NCI-H1417 (cell line): ENCODE data around the gene PRDM12.

Experiments
- DNase-seq, 3 experiments: peaks; one replicate each; lab custom pipeline; 2025; lab: John Stamatoyannopoulos, UW

PRDM12 gene

DNA sequence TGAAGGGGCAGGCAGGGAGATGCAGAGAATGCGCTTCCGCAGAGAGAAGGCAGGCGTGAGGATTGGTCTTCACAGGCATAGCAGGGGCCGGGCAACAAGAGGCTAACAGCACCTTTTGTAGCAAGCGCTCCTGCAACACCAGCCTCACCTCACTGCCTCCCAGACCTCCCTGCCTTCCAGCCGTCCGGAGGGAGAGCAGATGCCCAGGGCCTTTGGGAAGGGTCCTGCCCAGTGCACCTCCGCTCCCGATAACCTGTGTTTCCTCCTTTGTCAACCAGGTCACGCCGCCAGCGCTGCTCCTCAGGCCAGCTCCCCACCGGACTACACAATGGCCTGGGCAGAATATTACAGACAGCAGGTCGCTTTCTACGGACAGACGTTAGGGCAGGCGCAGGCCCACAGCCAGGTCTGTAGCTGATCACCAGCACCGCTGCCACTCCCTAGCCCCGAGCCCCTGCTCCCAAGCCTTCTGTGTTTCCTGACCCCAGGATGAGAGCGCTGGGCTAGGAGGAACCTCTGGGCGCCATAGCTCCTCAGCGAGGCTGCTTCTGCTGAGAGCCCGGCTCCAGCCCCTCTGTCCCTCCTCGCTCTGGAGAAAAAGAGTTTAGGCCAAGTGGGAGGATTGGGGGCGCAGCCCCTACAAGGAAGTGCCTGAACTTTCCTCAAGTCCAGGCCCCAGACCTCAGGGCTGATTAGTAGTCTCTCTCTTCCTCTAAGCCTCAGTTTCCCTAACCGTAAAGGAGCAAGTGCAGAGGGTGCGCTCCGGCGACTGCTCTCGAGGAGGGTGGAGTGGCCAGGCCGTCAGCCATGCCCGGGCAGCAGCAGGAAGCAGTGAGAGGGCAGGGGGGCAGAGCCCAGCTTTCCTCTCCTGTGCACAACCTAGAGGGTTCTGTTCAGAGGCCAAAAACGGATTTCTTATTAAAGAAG lies 28.4 kb upstream of the PRDM12 start:
- no peak for DNase-seq

DNA sequence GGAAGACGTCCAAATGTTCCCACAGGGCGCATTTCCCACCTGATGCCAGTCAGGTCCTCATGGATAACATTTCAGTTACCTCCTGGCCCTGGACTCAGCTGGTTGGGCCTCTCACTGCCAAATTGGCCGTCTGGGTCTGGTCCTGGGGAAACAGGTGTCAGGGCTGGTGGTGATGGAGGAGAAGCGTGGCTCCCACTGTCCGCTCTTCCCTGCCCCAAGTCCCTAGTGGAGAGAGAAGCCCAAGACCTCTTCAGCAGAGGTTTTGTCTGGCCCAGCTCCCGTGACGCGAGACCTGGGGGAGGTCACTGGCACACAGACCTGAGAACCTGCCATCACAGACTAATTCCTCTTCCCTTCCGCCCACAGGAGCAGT lies 27.8 kb upstream of the PRDM12 start:
- no peak for DNase-seq

DNA sequence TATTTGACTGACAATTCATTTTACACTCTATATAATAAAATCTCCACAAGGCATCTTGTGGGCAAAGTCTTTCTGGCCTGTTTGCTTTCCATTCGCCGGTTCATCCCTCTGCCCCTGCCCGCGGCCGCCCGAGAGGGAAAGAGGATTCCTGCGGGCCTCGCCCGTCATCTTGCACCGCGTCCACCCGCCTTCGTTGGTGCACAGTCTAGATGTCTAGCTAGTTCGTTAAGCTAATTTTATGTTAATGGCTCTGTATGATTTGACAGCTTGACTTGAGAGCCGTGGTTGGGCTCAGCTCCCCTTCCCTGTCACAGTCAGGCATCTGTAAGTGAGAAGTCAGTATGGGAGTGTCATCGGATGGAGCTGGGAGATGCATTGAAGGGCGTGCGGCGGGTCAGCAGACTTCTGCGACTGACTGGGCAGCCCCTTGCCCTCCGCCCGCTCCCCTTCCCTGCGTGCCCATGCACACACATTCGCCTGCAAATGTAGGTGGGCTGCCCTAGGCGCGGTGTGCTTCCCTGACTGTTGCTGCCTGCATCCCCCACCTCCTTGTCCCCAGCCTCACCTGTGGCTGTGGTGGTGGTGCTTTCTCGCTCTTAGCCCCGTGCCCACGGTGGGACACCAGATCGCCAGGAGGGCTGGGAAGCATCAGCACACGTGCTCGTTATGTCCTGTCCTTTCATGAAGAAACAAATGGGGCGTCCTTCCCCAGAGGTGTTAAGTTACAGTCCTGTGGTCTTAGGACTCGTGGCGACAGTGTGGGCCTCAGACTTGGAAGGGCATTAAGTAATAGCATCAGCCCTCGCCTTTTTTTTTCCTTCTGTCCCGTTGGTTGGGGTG lies 25.9 kb upstream of the PRDM12 start:
- no peak for DNase-seq

DNA sequence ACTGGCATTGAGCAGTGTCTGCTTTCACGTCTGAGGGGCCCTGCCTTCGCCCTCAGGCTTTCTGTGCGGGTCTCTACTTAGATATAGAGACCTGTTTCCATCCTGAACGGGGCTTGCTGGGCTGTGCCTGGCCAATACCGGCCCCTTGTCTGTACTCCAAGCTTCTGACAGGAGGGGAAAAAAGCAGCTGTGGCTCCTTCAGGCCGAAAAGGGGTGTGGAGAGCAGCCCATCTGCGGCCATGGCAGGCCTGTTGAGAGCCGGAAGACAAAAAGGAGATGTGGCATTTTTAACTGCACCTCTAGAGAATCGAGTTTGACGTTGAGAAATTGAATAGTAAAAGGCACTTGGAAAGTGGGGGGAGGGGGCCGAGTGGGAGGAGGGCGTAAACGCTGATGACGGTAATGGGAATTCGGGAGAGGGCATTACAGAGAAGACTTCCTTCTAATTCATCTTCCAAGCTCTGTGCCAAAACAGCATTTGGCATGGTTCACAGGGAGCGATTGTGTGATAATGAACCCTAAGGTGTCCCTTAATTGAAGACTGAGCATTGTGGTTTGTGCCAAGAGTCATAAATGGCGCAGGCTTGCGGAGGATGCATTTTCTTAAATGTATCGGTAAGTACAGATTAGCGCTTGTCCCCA lies 25.1 kb upstream of the PRDM12 start:
- peak in 2 of 3 experiments; percentile 13 to 60 for DNase-seq

DNA sequence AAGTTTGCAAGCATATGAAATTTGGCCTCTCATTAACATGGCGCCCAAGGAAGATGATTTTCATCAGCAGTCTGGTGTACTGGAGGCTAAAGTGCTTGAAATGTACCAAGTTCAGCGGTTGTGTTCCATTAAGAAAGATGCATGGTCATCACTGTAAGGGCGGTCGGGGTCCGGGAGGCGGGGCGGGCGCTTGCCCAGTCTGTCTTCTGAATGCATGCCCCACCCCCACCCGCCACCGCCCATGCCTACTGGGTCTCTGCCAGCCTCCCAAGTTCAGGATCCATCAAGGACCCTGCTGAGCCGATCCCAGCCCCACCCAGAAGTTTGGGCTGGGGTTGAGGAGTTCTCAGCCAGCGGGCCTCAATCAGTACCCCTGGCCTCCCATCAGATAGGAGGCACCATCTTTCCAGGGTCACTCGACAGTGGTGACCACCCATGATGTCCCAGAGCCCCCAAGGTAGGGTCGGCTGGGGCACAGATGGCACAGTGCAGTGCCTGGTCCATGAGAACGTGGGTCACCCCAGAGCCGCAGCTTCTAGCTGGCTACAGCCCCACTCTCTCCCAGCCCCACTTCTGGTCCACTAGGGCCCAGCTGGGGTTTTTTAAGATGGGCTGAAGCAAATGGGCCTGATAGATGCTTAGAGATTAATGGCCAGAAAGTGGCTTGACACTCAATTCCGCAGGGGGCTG lies 24.4 kb upstream of the PRDM12 start:
- DNase-seq = no peak

DNA sequence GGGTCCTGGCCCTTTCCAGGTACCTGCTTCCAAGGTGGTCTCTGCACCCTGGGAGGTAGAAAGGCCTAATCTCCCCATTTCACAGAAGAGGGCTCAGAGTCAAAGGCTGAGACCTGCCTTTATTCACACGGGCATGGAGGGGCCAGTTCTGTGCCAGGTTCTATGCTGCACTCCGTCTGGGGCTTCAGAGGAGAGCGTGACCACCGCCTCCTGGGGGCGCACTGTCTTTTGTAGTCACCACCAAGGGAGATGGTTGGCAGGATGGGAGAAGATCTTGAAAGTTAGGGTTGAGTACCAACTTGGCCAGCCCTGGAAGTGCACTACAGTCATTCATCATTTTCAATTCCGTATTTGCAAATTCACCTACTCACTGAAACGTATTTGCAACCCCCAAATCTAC lies 23.7 kb upstream of the PRDM12 start:
- DNase-seq = no peak

DNA sequence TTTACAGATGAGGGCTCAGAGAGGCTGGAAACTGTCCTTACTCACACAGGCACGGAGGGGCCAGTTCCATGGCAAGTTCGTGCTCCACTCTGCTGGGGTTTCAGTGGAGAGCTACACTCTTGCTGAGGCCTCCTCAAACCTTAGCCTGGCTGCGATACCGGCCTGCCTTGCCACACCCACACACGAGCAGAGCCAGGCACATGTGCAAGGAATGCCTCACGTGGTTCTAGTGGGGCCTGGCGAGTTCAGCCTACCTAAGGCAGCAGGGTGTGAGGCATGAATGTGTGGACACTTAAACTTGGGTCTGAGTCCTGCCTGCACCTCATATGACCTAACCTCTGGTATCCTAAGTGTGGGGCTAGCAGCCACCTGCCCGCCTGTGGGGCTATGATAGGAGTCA lies 21.5 kb upstream of the PRDM12 start:
- DNase-seq = no peak

DNA sequence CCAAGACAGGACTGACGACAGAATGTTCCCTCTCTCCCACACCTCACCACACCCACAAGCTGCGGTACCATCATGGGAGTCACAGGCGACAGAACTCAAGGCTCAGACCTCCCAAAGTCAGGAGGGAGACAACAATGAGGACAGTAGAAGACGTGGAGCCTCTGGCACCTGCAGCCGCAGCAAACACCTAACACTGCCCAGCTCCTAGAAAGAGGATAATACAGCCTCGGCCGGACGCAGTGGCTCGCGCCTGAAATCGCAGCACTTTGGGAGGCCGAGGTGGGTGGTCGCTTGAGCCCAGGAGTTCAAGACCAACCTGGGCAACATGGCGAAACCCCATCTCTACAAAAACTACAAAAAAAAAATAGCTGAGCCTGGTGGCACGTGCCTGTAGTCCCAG lies 13.2 kb upstream of the PRDM12 start:
- no peak for DNase-seq

DNA sequence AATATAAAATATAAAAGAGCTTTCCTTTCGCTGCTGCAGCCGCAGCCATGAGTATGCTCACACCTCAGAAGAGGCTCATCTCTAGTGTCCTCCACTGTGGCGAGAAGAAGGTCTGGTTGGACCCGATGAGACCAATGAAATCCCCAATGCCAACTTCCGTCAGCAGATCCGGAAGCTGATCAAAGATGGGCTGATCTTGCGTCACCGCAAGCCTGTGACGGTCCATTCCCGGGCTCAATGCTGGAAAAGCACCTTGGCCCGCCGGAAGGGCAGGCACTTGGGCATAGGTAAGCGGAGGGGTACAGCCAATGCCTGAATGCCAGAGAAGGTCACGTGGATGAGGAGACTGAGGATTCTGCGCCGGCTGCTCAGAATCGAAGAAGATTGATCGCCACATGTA lies 12.6 kb upstream of the PRDM12 start:
- no peak for DNase-seq

DNA sequence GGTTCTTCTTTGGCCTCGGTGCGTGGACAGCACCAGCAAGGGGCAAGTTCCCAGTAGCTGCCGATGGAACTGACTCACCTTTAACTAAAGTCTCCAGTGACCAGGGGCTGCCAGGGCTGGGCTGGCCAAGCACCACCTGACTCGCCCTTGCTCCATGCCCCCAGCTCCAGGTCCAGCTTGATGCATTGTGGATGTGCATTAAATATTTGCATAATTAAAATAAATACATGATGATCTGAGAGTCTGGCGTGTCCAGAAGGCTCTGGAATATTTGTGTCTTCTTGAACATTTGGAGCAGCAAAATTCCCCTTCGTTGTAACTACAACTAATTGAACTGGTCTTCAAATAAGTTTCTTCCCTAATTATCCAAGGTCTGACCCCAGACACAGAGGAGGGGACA lies 9.5 kb upstream of the PRDM12 start:
- DNase-seq = no peak

DNA sequence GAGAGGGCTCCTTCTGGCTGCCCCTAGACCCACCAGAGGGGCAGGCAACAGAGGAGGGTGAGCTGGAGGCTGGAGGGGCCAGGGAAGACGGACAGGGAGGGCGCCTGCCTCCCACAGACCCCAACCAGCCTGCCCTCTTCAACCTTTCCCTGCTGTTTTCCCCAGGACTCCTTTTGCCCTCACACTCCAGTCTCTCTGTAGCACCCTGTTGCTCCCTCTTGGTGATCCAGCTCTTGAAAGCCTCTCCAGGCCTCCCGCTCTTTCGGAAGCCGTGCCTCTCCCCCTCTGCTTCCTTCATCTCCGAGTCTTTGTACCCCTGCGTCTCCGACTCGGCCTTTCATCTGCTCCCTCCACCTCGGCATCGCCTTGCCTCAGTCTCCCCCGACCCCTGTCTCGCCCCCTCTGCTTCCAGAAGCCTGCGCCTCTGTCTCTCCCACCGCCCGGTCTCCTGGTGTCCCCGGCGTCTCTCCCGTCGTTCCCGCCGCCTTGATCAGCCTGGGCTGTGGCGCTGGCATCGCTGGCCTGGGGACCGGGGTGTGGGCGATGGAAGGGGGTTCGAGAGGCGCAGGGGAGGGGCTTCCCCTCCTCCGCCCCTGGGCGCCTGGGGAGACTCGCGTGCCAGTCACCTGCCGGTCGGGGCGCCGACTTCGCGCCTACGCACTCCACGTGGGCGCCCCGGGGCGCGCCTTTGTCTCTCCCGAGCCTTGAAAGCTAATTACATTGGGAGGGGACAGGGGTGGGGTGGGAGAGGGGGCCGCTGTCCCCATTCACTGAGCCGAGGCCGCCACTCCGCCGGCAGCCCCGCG lies 5.3 kb upstream of the PRDM12 start:
- DNase-seq = peak in 2 of 3 experiments; percentile 74 to 75

DNA sequence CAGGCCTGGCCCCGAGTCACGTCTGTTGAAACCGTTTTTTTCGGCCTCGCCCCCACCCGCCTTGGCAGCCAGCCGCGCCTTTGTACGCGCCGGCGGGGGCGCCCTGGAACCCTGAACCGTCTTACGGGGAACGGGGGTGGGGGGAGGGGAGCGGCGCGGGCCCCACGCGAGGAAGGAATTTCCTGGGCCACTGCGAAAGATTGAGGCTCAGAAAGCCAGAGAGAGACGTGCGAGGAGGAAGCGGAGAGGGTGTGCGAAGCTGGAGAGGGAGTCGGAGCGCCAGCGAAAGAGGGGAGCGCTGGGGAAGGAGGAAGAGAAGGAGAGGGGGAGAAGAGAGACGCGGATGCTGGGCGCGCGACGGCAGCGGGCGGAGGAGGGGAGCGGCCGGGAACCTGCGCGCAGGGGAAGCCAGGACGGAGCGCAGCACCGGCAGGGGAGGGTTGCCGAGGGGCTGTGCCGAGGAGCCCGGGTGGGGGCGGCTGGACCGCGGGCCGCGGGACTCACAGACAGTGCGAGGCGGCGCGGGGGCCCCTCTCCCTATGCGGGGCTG lies 4.6 kb upstream of the PRDM12 start:
- peak in 2 of 3 experiments; percentile 66 to 73 for DNase-seq

DNA sequence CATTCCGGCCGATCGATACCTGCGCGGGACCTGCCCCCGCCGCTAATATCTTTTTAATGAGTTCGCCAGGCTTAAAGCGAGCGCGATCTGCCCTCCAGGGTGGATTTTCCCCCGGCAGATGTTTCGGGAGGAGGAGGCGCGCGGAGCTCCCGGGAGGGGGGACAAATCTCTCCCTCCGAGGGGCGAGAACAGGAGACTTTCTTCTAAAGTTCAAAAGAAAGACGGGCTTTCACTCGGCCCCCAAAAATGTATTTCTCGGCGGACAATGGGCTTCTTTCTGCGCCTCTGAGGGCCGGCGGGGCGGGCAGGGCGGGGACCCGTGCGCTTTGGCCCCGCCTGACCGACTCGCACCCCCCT lies 4.1 kb upstream of the PRDM12 start:
- DNase-seq = peak in 1 of 3 experiments; percentile 46

DNA sequence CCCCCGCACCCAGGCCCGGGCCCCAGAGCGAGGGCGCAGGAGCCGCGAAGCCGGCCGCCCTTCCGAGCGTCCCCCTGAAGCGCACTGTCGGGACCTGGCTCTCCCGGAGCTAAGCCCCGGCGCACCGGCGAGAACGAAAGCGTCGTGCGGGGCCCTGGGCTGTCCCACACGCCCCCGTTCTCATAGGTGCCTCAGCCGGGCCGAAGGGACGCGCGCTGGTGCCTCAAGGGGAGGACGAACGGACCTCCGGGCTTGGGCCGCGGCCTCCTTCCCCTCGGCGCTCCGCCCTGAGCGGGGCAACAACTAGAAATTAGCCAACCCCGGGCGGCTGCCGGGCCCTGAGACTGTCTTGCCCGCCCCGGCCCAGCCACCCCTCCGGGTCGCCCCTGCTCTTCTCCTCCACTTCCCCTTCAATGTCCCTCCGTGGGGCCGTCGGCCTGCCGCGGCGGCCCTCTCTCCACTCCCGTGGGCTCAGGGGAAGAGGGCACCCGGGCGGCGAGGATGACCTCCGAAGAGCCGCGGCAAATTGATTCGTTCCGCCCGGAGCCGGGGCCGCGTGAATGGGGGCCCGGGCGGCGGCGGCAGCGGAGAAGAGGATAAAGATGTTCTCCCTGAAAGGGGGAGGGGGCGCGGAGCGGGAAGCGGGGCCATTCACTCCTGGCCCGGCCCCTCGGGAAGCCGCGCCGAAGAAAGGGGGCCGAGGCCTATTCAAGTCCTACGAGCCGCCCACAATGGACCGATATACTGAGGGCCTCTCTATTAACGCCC lies 3.5 kb upstream of the PRDM12 start:
- DNase-seq = peak in 2 of 3 experiments; percentile 55 to 62

DNA sequence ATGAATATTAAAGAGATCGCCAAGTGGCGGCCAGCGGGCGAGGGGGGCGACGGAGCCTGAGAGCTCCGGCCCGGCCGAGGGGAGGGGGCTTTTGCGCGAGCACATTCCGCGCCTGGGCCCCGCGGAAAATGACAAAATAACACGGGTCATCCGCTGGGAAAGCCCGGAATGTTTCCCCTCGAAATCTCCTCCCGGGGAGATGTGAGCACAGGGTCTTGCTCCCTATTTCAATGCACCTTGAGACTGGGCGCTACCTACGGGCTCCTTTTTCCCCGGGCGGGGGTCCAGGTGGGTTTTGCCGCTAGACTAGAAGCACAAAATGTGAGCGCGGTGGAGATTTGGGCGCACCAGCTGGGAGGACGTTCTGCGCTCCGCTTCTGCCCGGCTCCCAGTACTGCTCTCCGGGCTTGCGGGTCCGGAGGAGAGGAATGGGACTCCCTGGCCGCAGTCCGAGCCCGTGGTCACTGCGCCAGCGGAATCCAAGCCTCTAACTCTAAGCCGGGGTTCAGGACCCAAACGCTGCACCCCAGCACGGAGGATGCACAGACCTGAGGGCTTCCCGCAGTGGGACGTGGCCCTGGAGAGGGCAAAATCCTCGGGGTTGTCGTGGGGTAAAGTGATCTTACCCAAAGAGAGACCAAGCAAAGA lies 2.8 kb upstream of the PRDM12 start:
- DNase-seq = no peak

DNA sequence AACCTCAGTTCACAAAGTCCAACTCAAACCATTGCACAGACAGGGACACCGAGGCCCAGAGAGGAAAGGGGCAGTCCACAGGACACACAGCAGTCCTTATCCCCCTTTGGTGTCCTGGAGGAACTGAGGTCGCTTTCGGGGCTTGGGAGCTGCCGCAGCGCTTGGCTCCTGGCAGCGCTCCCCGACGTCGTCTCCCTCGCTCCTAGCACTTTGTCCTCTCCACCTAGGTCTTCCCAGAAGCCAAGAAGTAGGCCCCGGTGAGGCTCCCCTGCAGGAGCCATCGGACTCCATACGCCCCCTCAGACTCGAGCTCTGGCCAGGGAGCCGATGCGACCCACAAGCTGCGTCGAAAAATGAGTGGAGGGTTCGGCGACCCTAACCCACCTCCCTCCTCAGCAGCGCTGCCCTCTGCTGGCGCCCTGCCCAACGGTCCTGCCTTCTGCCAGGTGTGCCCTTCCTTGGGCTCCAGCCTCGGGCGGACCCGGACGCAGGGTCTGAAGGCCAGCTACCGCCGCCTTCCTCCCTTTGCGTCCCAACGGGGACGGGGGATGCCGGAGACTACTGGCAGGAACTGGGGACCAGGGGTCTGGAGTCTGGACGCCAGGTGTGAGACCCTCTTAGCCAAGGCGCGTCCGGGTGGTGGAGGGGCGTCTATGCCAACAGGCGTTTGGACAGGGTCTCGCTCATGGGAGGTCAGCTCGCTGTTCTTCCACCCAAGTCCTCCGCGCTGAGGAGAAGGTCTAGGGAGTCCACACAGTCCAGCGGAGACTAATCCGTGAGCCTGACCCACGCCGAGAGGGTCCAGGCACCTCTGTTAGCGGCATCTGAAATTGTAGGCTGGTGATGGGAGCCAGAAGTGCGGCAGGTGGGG lies 2.1 kb upstream of the PRDM12 start:
- peak in 1 of 3 experiments; percentile 31 for DNase-seq

DNA sequence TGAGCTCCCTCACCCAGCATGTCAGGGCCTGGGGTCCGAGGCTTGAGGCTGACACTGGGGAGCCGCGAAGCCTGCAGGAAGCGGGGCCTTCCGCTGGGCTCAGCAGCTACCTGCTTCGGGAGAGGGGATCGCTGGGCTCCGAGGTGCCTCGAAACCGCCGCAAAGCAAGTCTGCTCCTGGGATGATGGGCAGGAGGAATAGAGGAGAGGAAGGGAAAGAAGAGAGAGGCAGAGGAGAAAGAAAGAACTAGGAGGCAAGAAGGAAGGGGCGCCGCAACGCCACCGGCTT lies 1.5 kb upstream of the PRDM12 start:
- DNase-seq = peak in 1 of 3 experiments; percentile 43

DNA sequence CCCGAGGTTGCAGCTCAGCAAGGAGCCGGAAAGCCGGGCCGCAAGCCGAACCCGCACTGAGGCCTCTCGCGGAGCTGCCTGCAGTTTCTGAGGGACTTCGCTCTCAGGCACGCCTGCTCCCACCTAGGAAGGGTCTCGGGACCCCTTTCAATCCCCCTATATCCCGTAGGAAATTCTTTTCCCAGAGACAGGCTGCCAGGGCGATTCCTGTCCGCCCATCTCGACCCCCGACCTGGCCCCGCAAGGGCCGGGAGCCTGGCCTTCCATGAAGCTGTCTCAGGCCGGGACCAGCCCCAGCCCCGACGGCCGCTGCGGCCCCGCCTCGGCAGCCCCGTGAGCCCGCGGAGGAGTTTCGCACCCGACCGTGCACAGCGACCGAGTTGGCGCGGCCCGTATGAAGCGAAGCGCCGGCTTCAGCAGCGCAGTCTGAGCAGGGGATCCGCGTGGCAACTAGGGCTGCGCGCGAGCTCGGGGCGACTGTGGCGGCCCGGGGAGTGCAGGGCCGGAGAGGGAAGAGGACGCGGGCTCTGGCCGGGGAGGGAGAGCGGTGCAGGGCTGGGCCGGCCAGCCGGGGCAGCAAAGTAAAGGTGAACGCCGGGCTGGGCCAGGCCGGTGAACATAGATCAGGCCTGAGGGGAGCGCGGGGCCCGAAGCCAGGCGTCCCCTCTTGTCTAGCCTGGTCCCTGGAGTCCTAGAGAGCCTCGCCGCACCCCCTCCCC lies 977 bp upstream of the PRDM12 start:
- peak in 2 of 3 experiments; percentile 67 for DNase-seq
